Pancreas (tissue), 10 donors: ENCODE measurements around the gene CYP2D6. TPM values are rescaled to one million over a fixed set of nuclear protein-coding genes. Genes with fewer than 3 reads are reported as not detected.

ENCODE experiments used
- ATAC-seq, 4 donors: fragments of 200-7000 bp; cut with Tn5 transposase; one replicate each; pipeline versions ENCODE4 v1.8.0 to v1.9.1; 2020; ENCODE audit warnings: mild to moderate bottlenecking in 4 of 4, moderate library complexity in 4 of 4
- DNase-seq, 6 donors: peaks; one replicate each; pipeline ENCODE4 v3.0.0-alpha.2; 2020
- FAIRE-seq: peaks from 2 replicates; lab custom pipeline; 2012; peaks lifted over from hg19 to GRCh38; lab: Jason Lieb, UNC
- H3K27ac ChIP-seq, 4 donors: fragments of 200-600 bp; sonication (generic); 1 replicate in 3 of 4; 2 replicates in 1 of 4; pipeline versions ENCODE4 v1.5.0 to v1.8.0; 2020
- H3K27me3 ChIP-seq, 4 donors: fragments of 200-600 bp; one replicate each; pipeline ENCODE4 v1.8.0; 2021
- H3K36me3 ChIP-seq, 3 donors: fragments of 200-600 bp; sonication (generic) in 1 of 3; one replicate each; pipeline versions ENCODE4 v1.5.0 to v1.8.0; 2020 to 2021
- H3K4me1 ChIP-seq, 3 donors: fragments of 200-600 bp; one replicate each; pipeline ENCODE4 v1.8.0; 2021
- H3K4me3 ChIP-seq, 4 donors: fragments of 200-600 bp; sonication (generic) in 2 of 4; one replicate each; pipeline versions ENCODE4 v1.5.0 to v1.8.0; 2020 to 2021
- H3K9me3 ChIP-seq, 4 donors: fragments of 200-600 bp; one replicate each; pipeline ENCODE4 v1.8.0; 2021
- WGBS, 2 donors: extraction: QIAGEN DNeasy Blood & Tissue Kit; methylation state at CpG; one replicate each; pipeline ENCODE4 v1.1.7; 2013; 5-methylcytosine and 5-hydroxymethylcytosine counted together
- intact Hi-C, 3 donors: fragments of 100-400 bp; cut with DNase I; formaldehyde crosslinking; loops; one replicate each; pipeline versions ENCODE4 v1.11.1 to v1.14.2; 2022
- polyA plus RNA-seq, 2 donors: library from polyadenylated mRNA; stranded (reverse); fragments of 200-250 nt; gene quantifications; one replicate each; pipeline ENCODE4 v1.2.3, GENCODE V29; 2013
- total RNA-seq, 6 donors: library from RNA; stranded (reverse); fragmentation: NEBNext Ultra II Directional in 4 of 6; extraction: Animal tissue kit (Norgen Biotek cat#: 25700) in 4 of 6; gene quantifications; one replicate each; pipeline versions ENCODE4 v1.2.1 to v1.2.4, GENCODE V29; 2021 to 2023
- TF ChIP-seq, protein P1 (sequence below), 4 donors: fragments of 200-600 bp; sonication (generic) in 3 of 4; IDR thresholded peaks; one replicate each; pipeline versions ENCODE4 v1.5.0 to v1.8.0; 2021; ENCODE audit warnings: antibody characterized with exemption in 4 of 4
- donor health status: healthy with polysubstance abuse.
- donor health status: DM: no; HTN: no; CAD: no; lungs with moderate emphysema.
- donor health status: DM: no; HTN: no; CAD: no.
- donor health status: control.
- donor health status: control.
- donor health status: Bipolar disorder and iron deficiency.
- donor health status: DM: yes; HTN: yes; CAD: no.
- donor health status: DM: no; HTN: no; CAD: no.
- donor health status: DM: no; HTN: no; CAD: no.
- donor health status: DM: yes; HTN: yes; CAD: no.

CYP2D6 gene
- total and polyA plus RNA-seq, 8 donors = 0.35 to 7.3 (median 0.66) TPM

DNA sequence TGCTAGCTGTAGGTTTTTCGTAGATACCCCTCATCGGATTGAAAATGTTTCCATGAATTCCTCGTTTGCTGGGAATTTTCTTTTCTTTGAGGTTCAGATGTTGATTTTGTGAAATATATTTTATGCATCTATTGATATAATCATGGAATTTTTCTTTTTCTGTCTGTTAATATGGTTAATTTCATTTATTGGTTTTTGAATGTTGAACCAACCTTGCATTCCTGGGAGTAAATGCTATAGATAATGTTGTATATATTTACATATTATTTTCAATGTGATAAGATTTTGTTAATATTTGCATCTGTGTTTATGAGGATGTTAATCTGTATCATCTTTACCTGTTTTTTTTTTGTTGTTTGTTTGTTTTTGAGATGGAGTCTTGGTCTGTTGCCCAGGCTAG, 29.4 kb downstream of the CYP2D6 start:
- no peak overlapping the region for H3K4me3 ChIP-seq
- TF ChIP-seq, protein P1, sequence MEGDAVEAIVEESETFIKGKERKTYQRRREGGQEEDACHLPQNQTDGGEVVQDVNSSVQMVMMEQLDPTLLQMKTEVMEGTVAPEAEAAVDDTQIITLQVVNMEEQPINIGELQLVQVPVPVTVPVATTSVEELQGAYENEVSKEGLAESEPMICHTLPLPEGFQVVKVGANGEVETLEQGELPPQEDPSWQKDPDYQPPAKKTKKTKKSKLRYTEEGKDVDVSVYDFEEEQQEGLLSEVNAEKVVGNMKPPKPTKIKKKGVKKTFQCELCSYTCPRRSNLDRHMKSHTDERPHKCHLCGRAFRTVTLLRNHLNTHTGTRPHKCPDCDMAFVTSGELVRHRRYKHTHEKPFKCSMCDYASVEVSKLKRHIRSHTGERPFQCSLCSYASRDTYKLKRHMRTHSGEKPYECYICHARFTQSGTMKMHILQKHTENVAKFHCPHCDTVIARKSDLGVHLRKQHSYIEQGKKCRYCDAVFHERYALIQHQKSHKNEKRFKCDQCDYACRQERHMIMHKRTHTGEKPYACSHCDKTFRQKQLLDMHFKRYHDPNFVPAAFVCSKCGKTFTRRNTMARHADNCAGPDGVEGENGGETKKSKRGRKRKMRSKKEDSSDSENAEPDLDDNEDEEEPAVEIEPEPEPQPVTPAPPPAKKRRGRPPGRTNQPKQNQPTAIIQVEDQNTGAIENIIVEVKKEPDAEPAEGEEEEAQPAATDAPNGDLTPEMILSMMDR (IDR thresholded peaks at IDR 0.05) = no peak
- intact Hi-C loops = no loop called here
- WGBS, 2 donors = 94 to 96% methylated on average over 3 of the region's 3 CpGs
- DNase-seq (no peak), ATAC-seq (no peak), FAIRE-seq (no peak)
- no peaks in the 10 kb centered on the region for H3K27me3 ChIP-seq
- H3K9me3 ChIP-seq = no peaks in the 10 kb centered on the region
- H3K27ac ChIP-seq = no peak overlapping the region
- H3K4me1 ChIP-seq = no peaks in the 10 kb centered on the region
- no peaks in the 10 kb centered on the region for H3K36me3 ChIP-seq

DNA sequence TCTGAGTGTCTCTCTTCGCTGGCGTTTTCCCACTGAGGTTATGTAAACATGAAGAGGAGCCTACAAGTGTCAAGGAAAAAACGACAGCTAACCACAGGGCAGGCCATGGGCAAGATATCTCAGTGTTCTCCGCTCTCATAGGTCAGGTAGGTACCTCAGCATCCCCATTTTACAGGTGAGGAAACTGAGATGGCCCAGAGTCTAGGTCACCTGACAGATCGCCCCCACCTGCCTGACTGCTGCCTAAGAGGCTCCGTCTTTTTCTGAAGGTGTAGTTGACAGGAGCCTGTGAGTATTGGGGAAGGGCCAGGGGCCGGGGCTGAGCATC, 39.2 kb downstream of the CYP2D6 start:
- peaks cover 0 to 13% (median 5%) of the 10 kb centered on the region in 3 donors for H3K4me1 ChIP-seq
- H3K27me3 ChIP-seq = no peaks in the 10 kb centered on the region
- TF ChIP-seq, protein P1 (IDR thresholded peaks at IDR 0.05) = no peak
- intact Hi-C loops = loop anchor here in 1 of 3 donors (10.0 kb wide), 1 partner anchor 343 kb away; the partner anchor contains the start of gene NFAM1
- WGBS, 2 donors = 21 to 27% methylated on average over 7 of the region's 7 CpGs
- peak overlapping the region; percentile 90 to 98 (median 93) for H3K27ac ChIP-seq
- H3K36me3 ChIP-seq = no peaks in the 10 kb centered on the region
- no peaks in the 10 kb centered on the region for H3K9me3 ChIP-seq
- ATAC-seq = peak in 1 of 4 donors; percentile 4
- FAIRE-seq = no peak
- no peak for DNase-seq
- H3K4me3 ChIP-seq = peak overlapping the region; percentile 31 to 89 (median 66)

DNA sequence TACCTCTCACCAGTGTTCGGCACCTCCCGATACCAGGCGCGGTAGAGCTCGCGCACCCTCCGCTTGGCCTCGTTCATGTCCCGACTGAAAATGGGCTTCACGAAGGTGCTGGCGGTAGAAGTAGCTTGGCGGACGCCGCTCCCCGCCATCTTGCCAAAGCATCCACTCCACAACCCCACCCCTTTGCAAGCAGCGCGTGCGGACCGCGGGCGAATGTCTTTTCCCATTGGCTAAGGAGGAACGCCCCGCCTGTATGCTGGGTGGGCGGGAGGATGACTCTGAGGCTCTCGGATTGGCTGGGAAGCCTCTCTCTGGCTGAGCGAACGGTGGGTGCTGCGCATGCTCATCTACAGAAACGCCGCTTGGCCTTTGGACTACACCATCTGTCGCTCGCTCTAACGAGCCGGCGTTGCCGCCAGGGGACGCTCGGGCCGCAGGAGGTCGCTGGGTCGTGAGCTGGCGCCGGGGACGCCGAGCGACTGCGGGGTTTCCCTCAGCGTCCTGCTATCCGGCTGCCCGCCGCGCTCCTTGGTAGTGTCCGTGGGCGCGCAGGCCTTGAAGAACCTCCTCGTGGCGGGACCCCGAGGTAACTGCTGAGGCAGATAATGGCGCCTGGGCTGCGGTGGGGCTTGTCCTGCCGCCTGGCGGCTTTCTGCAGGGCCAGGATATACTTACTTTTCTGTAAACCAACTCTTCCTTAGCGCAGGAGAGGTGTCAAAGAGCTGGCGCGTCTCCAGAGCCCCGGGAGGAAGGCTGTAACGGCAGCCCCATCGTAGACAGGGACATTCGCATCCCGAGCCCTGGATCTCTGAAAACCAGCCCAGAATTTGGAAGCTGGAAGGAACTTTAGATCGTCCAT, 39.8 kb downstream of the CYP2D6 start, which contains the start of gene NDUFA6:
Gene NDUFA6 (minus strand): TSS at position 177 of the 859 bp plus-strand sequence. CDS start 28 bp downstream, at position 149.
- H3K4me3 ChIP-seq = peak within 1 kb of the TSS; percentile 62 to 89 (median 74)
- peaks cover 2 to 6% (median 3%) of the 10 kb centered on the region in 3 donors for H3K36me3 ChIP-seq
- peak within 1 kb of the TSS; percentile 92 to 98 (median 94) for H3K27ac ChIP-seq
- H3K9me3 ChIP-seq = no peaks in the 10 kb centered on the region
- H3K4me1 ChIP-seq = peaks cover 0 to 15% (median 5%) of the 10 kb centered on the region in 3 donors
- ATAC-seq (peak; percentile 92 to 97 (median 94)), FAIRE-seq (peak; percentile 91), DNase-seq (peak; percentile 97 to 99 (median 99))
- intact Hi-C loops = loop anchor here in 1 of 3 donors (10.0 kb wide), 1 partner anchor 344 kb away; the partner anchor contains the start of gene NFAM1
- H3K27me3 ChIP-seq = no peaks in the 10 kb centered on the region
- WGBS, 2 donors = 0% methylated on average over 68 to 71 of the region's 71 CpGs
- TF ChIP-seq, protein P1 (IDR thresholded peaks at IDR 0.05) = peak; percentile 68 to 90 (median 82)

DNA sequence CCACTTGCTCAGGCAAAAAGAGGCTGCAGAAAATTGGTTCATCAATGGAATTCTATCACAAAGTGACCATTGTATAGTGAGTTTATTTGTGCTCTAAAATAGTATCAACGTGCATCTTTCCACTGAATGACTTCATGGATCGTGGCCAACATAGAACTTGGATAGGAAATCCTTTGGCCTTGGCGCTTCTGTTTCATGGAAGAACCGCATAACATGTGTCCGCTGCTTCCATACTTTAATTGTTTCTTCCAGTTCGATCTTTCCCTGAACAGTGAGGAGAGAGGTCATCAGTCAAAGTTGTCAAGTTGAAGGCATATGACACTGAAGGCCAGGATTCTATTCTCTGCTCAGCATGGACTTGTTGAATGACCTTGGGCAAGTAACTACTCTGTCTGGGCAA, 44.6 kb downstream of the CYP2D6 start:
- DNase-seq (peak in 1 of 6 donors; percentile 5), FAIRE-seq (no peak), ATAC-seq (no peak)
- H3K4me3 ChIP-seq = no peak overlapping the region
- peaks cover under 1 to 13% (median 5%) of the 10 kb centered on the region in 3 donors for H3K4me1 ChIP-seq
- H3K27ac ChIP-seq = no peak overlapping the region
- TF ChIP-seq, protein P1 (IDR thresholded peaks at IDR 0.05) = no peak
- peaks cover 3 to 32% (median 15%) of the 10 kb centered on the region in 3 donors for H3K36me3 ChIP-seq
- no peaks in the 10 kb centered on the region for H3K27me3 ChIP-seq
- WGBS, 2 donors = 51 to 52% methylated on average over 6 of the region's 6 CpGs
- H3K9me3 ChIP-seq = no peaks in the 10 kb centered on the region
- intact Hi-C loops = no loop called here
